Fibroblast of lung (primary cell): ENCODE results near the gene NFAT5.
"Not testable (repeated sequence)": the region's sequence is repeated elsewhere in the genome, so short reads cannot be mapped to it uniquely, and the experiment has no call there.

Source experiments
- EZH2 ChIP-seq: IDR thresholded peaks from 2 replicates; pipeline ENCODE4 v1.5.1; 2012; ENCODE audit warnings: low read length, control low read depth, mild to moderate bottlenecking; ENCODE audit errors: missing control alignments
- TF ChIP-seq, protein P1 (sequence below), 2 donors: IDR thresholded peaks in 1 of 2; conservative IDR thresholded peaks in 1 of 2; 1 replicate in 1 of 2; 2 replicates in 1 of 2; pipeline ENCODE4 v1.5.1; 2011 to 2012; ENCODE audit warnings: low read length in 2 of 2, control low read depth in 1 of 2, inconsistent platforms in 1 of 2, low read depth in 1 of 2, mild to moderate bottlenecking in 1 of 2

DNA sequence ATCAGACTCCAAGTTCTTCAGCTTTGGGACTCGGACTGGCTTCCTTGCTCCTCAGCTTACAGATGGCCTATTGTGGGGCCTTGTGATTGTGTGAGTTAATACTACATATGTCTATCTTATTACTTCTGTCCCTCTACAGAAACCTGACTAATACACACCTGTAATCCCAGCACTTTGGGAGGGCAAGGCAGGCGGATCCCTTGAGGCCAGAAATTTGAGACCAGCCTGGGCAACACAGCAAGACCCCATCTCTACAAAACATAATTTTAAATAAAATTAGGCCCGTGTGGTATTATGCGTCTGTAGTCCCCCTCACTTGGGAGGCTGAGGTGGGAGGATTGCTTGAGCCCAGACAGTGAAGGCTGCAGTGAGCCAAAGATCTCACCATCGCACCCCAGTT is 165.5 kb downstream of the NFAT5 start:
- TF ChIP-seq, protein P1, sequence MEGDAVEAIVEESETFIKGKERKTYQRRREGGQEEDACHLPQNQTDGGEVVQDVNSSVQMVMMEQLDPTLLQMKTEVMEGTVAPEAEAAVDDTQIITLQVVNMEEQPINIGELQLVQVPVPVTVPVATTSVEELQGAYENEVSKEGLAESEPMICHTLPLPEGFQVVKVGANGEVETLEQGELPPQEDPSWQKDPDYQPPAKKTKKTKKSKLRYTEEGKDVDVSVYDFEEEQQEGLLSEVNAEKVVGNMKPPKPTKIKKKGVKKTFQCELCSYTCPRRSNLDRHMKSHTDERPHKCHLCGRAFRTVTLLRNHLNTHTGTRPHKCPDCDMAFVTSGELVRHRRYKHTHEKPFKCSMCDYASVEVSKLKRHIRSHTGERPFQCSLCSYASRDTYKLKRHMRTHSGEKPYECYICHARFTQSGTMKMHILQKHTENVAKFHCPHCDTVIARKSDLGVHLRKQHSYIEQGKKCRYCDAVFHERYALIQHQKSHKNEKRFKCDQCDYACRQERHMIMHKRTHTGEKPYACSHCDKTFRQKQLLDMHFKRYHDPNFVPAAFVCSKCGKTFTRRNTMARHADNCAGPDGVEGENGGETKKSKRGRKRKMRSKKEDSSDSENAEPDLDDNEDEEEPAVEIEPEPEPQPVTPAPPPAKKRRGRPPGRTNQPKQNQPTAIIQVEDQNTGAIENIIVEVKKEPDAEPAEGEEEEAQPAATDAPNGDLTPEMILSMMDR (conservative IDR thresholded peaks at IDR 0.05 in 1 of 2, IDR thresholded peaks at IDR 0.05 in 1 of 2; ENCODE audit: low read depth in 1 of 2, low read length in 2 of 2), result not testable (repeated sequence)
- not testable (repeated sequence) for TF ChIP-seq EZH2
